GM12878 (cell line): ENCODE results near the gene UBAC2. TPM values are rescaled to one million over a fixed set of nuclear protein-coding genes. Genes with fewer than 3 reads are reported as not detected.

Source experiments
- ATAC-seq: fragments of 200-7000 bp; cut with Tn5 transposase; 3 replicates; pipeline ENCODE4 v1.9.1; 2020; ENCODE audit warnings: mild to moderate bottlenecking, moderate library complexity
- BruUV-seq: library from RNA; stranded (reverse); fragments of 400-500 nt; replicated peaks from 2 replicates; lab custom pipeline; 2021; lab: Mats Ljungman, UMichigan
- CTCF ChIA-PET: fragments of 300-600 bp; sonication (Branson Sonifier 250); formaldehyde crosslinking; extraction: SDS; loops from one replicate; lab custom pipeline; 2021; ENCODE audit warnings: inconsistent platforms; lab: Yijun Ruan, JAX
- POLR2A ChIA-PET: fragments of 350-600 bp; formaldehyde crosslinking; extraction: SDS; loops from one replicate; lab custom pipeline; 2021; ENCODE audit warnings: inconsistent platforms; lab: Charles Lee
- RAD21 ChIA-PET: fragments of 300-600 bp; sonication (Branson Sonifier 250); formaldehyde crosslinking; loops from one replicate; lab custom pipeline; 2023; ENCODE audit warnings: antibody characterized with exemption; ENCODE audit not compliant: unreplicated experiment; lab: Charles Lee
- SMC1A ChIA-PET: fragments of 300-600 bp; sonication (Branson Sonifier 250); formaldehyde crosslinking; loops from one replicate; lab custom pipeline; 2023; ENCODE audit not compliant: unreplicated experiment, uncharacterized antibody; lab: Charles Lee
- DNase-seq: peaks from one replicate; pipeline ENCODE4 v3.0.0-alpha.2; 2011; ENCODE audit warnings: low read depth, low spot score
- FAIRE-seq: peaks from 3 replicates; lab custom pipeline; 2011; peaks lifted over from hg19 to GRCh38; lab: Jason Lieb, UNC
- H2AFZ ChIP-seq: 2 replicates; pipeline ENCODE4 v1.6.0; 2011; ENCODE audit warnings: low read depth, low read length, control low read depth; ENCODE audit not compliant: control insufficient read depth
- H3K27ac ChIP-seq: 2 replicates; pipeline ENCODE4 v1.5.1; 2011; ENCODE audit warnings: control low read depth; ENCODE audit not compliant: control insufficient read depth, insufficient read depth
- H3K27me3 ChIP-seq, 2 experiments: replicated peaks in 1 of 2; 2 replicates each; pipeline versions ENCODE4 v1.6.0 to v1.6.1; 2011; ENCODE audit warnings: low read length in 1 of 2; ENCODE audit not compliant: control insufficient read depth in 2 of 2, insufficient read depth in 2 of 2
- H3K36me3 ChIP-seq, 2 experiments: 2 replicates each; pipeline ENCODE4 v1.5.1; 2011; ENCODE audit warnings: low read length in 1 of 2; ENCODE audit not compliant: control insufficient read depth in 2 of 2, insufficient read depth in 2 of 2
- H3K4me1 ChIP-seq: 2 replicates; pipeline ENCODE4 v1.6.1; 2011; ENCODE audit warnings: mild to moderate bottlenecking, low read length, moderate library complexity, mixed read lengths; ENCODE audit not compliant: control insufficient read depth, insufficient read depth
- H3K4me2 ChIP-seq: 2 replicates; pipeline ENCODE4 v1.6.0; 2011; ENCODE audit warnings: control low read depth; ENCODE audit not compliant: control insufficient read depth, insufficient read depth
- H3K4me3 ChIP-seq: fragments of 200-600 bp; sonication (generic); 2 replicates; pipeline ENCODE4 v1.5.1; 2016
- H3K79me2 ChIP-seq: 2 replicates; pipeline ENCODE4 v1.6.0; 2011; ENCODE audit warnings: low read length; ENCODE audit not compliant: control insufficient read depth, insufficient read depth
- H3K9ac ChIP-seq: 2 replicates; pipeline ENCODE4 v1.8.0; 2011; ENCODE audit warnings: low read length, control low read depth, mixed read lengths; ENCODE audit not compliant: control insufficient read depth, insufficient read depth
- H3K9me3 ChIP-seq: replicated peaks from 3 replicates; pipeline ENCODE4 v1.5.1; 2011; ENCODE audit warnings: mild to moderate bottlenecking, low read length; ENCODE audit not compliant: control insufficient read depth, insufficient read depth
- H4K20me1 ChIP-seq: 2 replicates; pipeline ENCODE4 v1.6.0; 2011; ENCODE audit not compliant: control insufficient read depth, insufficient read depth
- JUNB ChIP-seq: IDR thresholded peaks from 2 replicates; pipeline ENCODE4 v1.6.1; 2016; ENCODE audit warnings: antibody characterized with exemption, mild to moderate bottlenecking
- MEF2A ChIP-seq: IDR thresholded peaks from 2 replicates; pipeline ENCODE4 v1.6.1; 2011; ENCODE audit warnings: low read depth, mild to moderate bottlenecking, low read length, moderate library complexity; ENCODE audit not compliant: insufficient read depth
- NFIC ChIP-seq: IDR thresholded peaks from 2 replicates; pipeline ENCODE4 v1.6.1; 2012; ENCODE audit warnings: low read depth, mild to moderate bottlenecking, inconsistent platforms, low read length, moderate library complexity
- NFYB ChIP-seq: IDR thresholded peaks from 2 replicates; pipeline ENCODE4 v1.6.1; 2011; ENCODE audit warnings: low read depth, mild to moderate bottlenecking, low read length, improper control_type of control experiment, moderate library complexity; ENCODE audit not compliant: insufficient read depth
- PAX8 ChIP-seq: fragments of 450-650 bp; IDR thresholded peaks from 2 replicates; pipeline ENCODE4 v1.6.1; 2017; ENCODE audit warnings: mild to moderate bottlenecking, moderate library complexity
- POU2F2 ChIP-seq: IDR thresholded peaks from 3 replicates; pipeline ENCODE4 v1.6.1; 2011; ENCODE audit warnings: low read depth, mild to moderate bottlenecking, low read length, borderline replicate concordance
- RAD21 ChIP-seq: IDR thresholded peaks from 2 replicates; pipeline ENCODE4 v1.6.1; 2011; ENCODE audit warnings: mild to moderate bottlenecking, low read depth, low read length, moderate library complexity; ENCODE audit not compliant: insufficient read depth
- RUNX3 ChIP-seq: IDR thresholded peaks from 2 replicates; pipeline ENCODE4 v1.6.1; 2012; ENCODE audit warnings: low read length, inconsistent platforms
- YBX1 ChIP-seq: fragments of 450-650 bp; IDR thresholded peaks from 2 replicates; pipeline ENCODE4 v1.6.1; 2016; ENCODE audit warnings: antibody characterized with exemption
- WGBS: methylation state at CpG from one replicate; pipeline ENCODE4 v1.1.6; 2016; ENCODE audit warnings: low lambda C conversion rate; ENCODE audit not compliant: insufficient replicate concordance, insufficient coverage; ENCODE audit errors: missing lambda C conversion rate; 5-methylcytosine and 5-hydroxymethylcytosine counted together
- in situ Hi-C: fragments of 300-500 bp; cut with MboI; formaldehyde crosslinking; loops from 9 replicates; pipeline ENCODE4 v1.14.3; 2018; ENCODE audit warnings: mixed read lengths
- intact Hi-C: fragments of 100-400 bp; cut with micrococcal nuclease; formaldehyde crosslinking; loops from one replicate; pipeline ENCODE4 v1.14.2; 2022; ENCODE audit not compliant: unreplicated experiment
- polyA plus RNA-seq, 11 experiments: library from polyadenylated mRNA; depleted of rRNA in 4 of 11; unstranded in 6 of 11; stranded (reverse) in 5 of 11; fragments of >200 nt; fragmentation: Nextera tagmentation in 4 of 11; fragmentation: Illumina TruSeq in 1 of 11; extraction: Ambion mirVana in 4 of 11; extraction: Trizol in 1 of 11; gene quantifications; 1 replicate in 1 of 11; 2 replicates in 10 of 11; pipeline versions ENCODE4 v1.2.1 to v1.2.3, GENCODE V29; 2011 to 2016; ENCODE audit warnings: inconsistent platforms in 2 of 11, missing spikeins in 2 of 11, low read depth in 1 of 11
- total RNA-seq, 4 experiments: library from RNA; depleted of rRNA in 3 of 4; stranded (reverse); fragments of >200 nt in 3 of 4; fragmentation: Illumina TruSeq in 1 of 4; extraction: Trizol in 1 of 4; gene quantifications; 2 replicates each; pipeline versions ENCODE4 v1.2.1 to v1.2.3, GENCODE V29; 2013 to 2021
- TF ChIP-seq, protein P1 (sequence below): IDR thresholded peaks from 2 replicates; pipeline ENCODE4 v1.6.1; 2012; ENCODE audit warnings: low read length, inconsistent platforms
- TF ChIP-seq, protein P2 (sequence below), 3 experiments: IDR thresholded peaks in 2 of 3; conservative IDR thresholded peaks in 1 of 3; 2 replicates each; pipeline ENCODE4 v1.5.1; 2011; ENCODE audit warnings: low read depth in 3 of 3, low read length in 3 of 3, mild to moderate bottlenecking in 3 of 3, control low read depth in 2 of 3, moderate library complexity in 2 of 3, inconsistent platforms in 1 of 3, mixed read lengths in 1 of 3; ENCODE audit not compliant: control insufficient read depth in 2 of 3, insufficient read depth in 1 of 3; ENCODE audit errors: extremely low read depth in 1 of 3
- TF ChIP-seq, protein P3 (sequence below): fragments of 450-650 bp; IDR thresholded peaks from 2 replicates; pipeline ENCODE4 v1.6.1; 2016; ENCODE audit warnings: mild to moderate bottlenecking
- TF ChIP-seq, protein P4 (sequence below): fragments of 450-650 bp; IDR thresholded peaks from 2 replicates; pipeline ENCODE4 v1.6.1; 2017; ENCODE audit warnings: mild to moderate bottlenecking, moderate library complexity

UBAC2 gene
- total and polyA plus RNA-seq, 10 of the 15 experiments (the other 5 are each of a cell fraction or from before 2014, with no cell fraction given), result 3.0 to 54.6 (median 17.4) TPM

DNA sequence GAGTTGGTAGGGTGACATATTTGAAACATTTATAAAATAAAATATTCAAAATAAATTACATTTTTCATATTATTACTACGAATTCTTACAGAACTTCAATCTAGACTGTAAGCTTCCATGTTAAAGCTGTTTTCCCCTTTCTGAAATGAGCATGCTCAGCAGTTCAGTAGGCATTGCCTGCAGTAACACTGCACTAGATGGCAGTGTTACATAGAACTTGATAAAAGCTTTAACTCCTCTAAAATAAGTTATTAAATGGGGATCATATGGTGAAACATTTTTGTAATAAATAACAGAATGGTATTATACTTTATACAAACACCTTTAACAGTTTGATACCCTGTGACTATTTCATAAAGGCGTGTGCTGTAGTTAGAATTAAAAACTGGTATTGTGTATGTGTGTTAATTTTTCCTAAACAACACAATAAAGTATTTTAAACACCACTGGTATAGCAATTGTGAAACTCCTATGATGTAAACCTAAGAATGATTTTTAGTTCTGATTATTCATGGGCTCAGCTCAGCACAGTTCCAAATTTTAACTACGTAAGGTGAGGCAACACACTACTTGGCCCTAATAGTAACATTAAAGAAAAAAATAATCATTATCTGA lies 69.1 kb downstream of the UBAC2 start:
- ATAC-seq, result peak; percentile 89
- peak; percentile 94 for FAIRE-seq
- TF ChIP-seq POU2F2, result 0 out of 3 replicates have a peak, but pooled peaks have one; percentile 20
- peak; percentile 91 for TF ChIP-seq RAD21
- 0 out of 2 replicates have a peak, but pooled peaks have one; percentile 41 for TF ChIP-seq PAX8
- TF ChIP-seq, protein P1, sequence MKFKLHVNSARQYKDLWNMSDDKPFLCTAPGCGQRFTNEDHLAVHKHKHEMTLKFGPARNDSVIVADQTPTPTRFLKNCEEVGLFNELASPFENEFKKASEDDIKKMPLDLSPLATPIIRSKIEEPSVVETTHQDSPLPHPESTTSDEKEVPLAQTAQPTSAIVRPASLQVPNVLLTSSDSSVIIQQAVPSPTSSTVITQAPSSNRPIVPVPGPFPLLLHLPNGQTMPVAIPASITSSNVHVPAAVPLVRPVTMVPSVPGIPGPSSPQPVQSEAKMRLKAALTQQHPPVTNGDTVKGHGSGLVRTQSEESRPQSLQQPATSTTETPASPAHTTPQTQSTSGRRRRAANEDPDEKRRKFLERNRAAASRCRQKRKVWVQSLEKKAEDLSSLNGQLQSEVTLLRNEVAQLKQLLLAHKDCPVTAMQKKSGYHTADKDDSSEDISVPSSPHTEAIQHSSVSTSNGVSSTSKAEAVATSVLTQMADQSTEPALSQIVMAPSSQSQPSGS, result peak; percentile 76
- TF ChIP-seq NFIC, result peak; percentile 63
- no peak for TF ChIP-seq NFYB
- TF ChIP-seq, protein P2, sequence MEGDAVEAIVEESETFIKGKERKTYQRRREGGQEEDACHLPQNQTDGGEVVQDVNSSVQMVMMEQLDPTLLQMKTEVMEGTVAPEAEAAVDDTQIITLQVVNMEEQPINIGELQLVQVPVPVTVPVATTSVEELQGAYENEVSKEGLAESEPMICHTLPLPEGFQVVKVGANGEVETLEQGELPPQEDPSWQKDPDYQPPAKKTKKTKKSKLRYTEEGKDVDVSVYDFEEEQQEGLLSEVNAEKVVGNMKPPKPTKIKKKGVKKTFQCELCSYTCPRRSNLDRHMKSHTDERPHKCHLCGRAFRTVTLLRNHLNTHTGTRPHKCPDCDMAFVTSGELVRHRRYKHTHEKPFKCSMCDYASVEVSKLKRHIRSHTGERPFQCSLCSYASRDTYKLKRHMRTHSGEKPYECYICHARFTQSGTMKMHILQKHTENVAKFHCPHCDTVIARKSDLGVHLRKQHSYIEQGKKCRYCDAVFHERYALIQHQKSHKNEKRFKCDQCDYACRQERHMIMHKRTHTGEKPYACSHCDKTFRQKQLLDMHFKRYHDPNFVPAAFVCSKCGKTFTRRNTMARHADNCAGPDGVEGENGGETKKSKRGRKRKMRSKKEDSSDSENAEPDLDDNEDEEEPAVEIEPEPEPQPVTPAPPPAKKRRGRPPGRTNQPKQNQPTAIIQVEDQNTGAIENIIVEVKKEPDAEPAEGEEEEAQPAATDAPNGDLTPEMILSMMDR (IDR thresholded peaks at IDR 0.05 in 2 of 3, conservative IDR thresholded peaks at IDR 0.05 in 1 of 3; ENCODE audit: control insufficient read depth in 2 of 3, extremely low read depth in 1 of 3, insufficient read depth in 1 of 3, low read depth in 3 of 3, low read length in 3 of 3), result peak; percentile 74 to 85 (median 81)
- no peak for TF ChIP-seq YBX1
- TF ChIP-seq, protein P3, sequence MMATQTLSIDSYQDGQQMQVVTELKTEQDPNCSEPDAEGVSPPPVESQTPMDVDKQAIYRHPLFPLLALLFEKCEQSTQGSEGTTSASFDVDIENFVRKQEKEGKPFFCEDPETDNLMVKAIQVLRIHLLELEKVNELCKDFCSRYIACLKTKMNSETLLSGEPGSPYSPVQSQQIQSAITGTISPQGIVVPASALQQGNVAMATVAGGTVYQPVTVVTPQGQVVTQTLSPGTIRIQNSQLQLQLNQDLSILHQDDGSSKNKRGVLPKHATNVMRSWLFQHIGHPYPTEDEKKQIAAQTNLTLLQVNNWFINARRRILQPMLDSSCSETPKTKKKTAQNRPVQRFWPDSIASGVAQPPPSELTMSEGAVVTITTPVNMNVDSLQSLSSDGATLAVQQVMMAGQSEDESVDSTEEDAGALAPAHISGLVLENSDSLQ, result no peak
- TF ChIP-seq JUNB, result peak; percentile 67
- TF ChIP-seq, protein P4, sequence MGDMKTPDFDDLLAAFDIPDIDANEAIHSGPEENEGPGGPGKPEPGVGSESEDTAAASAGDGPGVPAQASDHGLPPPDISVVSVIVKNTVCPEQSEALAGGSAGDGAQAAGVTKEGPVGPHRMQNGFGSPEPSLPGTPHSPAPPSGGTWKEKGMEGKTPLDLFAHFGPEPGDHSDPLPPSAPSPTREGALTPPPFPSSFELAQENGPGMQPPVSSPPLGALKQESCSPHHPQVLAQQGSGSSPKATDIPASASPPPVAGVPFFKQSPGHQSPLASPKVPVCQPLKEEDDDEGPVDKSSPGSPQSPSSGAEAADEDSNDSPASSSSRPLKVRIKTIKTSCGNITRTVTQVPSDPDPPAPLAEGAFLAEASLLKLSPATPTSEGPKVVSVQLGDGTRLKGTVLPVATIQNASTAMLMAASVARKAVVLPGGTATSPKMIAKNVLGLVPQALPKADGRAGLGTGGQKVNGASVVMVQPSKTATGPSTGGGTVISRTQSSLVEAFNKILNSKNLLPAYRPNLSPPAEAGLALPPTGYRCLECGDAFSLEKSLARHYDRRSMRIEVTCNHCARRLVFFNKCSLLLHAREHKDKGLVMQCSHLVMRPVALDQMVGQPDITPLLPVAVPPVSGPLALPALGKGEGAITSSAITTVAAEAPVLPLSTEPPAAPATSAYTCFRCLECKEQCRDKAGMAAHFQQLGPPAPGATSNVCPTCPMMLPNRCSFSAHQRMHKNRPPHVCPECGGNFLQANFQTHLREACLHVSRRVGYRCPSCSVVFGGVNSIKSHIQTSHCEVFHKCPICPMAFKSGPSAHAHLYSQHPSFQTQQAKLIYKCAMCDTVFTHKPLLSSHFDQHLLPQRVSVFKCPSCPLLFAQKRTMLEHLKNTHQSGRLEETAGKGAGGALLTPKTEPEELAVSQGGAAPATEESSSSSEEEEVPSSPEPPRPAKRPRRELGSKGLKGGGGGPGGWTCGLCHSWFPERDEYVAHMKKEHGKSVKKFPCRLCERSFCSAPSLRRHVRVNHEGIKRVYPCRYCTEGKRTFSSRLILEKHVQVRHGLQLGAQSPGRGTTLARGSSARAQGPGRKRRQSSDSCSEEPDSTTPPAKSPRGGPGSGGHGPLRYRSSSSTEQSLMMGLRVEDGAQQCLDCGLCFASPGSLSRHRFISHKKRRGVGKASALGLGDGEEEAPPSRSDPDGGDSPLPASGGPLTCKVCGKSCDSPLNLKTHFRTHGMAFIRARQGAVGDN, result no peak
- peak; percentile 8; the same call in 1 of the 2 replicates for TF ChIP-seq RUNX3
- peak; percentile 41; the same call in 1 of the 2 replicates for TF ChIP-seq MEF2A

More for the DNA sequence above, 69.1 kb downstream of the UBAC2 start:
- Histone ChIP-seq H3K9me3 (peaks cover 10% of the 10 kb centered on the region; the same call in 2 of the 3 replicates), H3K79me2 (peaks cover 22% of the 10 kb centered on the region), H3K9ac (no peak overlapping the region), H3K27ac (peak overlapping the region; percentile 37; the same call in 1 of the 2 replicates), H3K4me1 (peaks cover 24% of the 10 kb centered on the region), H3K36me3 (peaks cover 0 to 3% of the 10 kb centered on the region in 2 experiments; a peak in 2 of 4 replicates), H3K4me2 (no peak overlapping the region), H2AFZ (no peak overlapping the region), H3K4me3 (no peak overlapping the region), H4K20me1 (no peaks in the 10 kb centered on the region), H3K27me3 (no peaks in the 10 kb centered on the region)
- ChIA-PET RAD21 (interaction anchor here (0.6 to 12.6 kb wide), 51 partner anchors 8 to 966 kb away, joined by 3 to 338 read pairs (median 7); partner anchors contain the start of genes GPR18, GPR183 and UBAC2), SMC1A (interaction anchor here (0.7 to 14.4 kb wide), 52 partner anchors 10 to 1245 kb away, joined by 3 to 306 read pairs (median 6); partner anchors contain the start of genes GPR18, GPR183, TM9SF2 and UBAC2), POLR2A (interaction anchor here (1.1 to 2.9 kb wide), 13 partner anchors 11 to 167 kb away, joined by 3 to 24 read pairs (median 5); no protein-coding TSS in a partner anchor), CTCF (interaction anchor here (0.6 to 12.3 kb wide), 62 partner anchors 9 to 1287 kb away, joined by 3 to 470 read pairs (median 6); partner anchors contain the start of genes GPR18, GPR183, TM9SF2 and UBAC2)
- no peak for DNase-seq
- in situ Hi-C loops (loop anchor here (5.0 to 10.0 kb wide), 2 partner anchors 168 to 415 kb away; no protein-coding TSS in a partner anchor), intact Hi-C loops (loop anchor here (1.0 to 10.0 kb wide), 11 partner anchors 19 to 427 kb away; partner anchors contain the start of genes CLYBL and TM9SF2)
- no TSS peak for BruUV-seq
- 27% methylated on average over 3 of the region's 3 CpGs for WGBS
